Loucy (cell line): Measurements from ENCODE around the gene PPM1L.
"Not testable (repeated sequence)": the region's sequence is repeated elsewhere in the genome, so short reads cannot be mapped to it uniquely, and the experiment has no call there.

Experiments used
- H2AFZ ChIP-seq: fragments of 200-600 bp; sonication (generic); 2 replicates; pipeline ENCODE4 v1.6.0; 2016; ENCODE audit warnings: antibody characterized with exemption, mild to moderate bottlenecking, low read length, moderate library complexity
- H3F3A ChIP-seq: fragments of 200-600 bp; 2 replicates; pipeline ENCODE4 v1.6.0; 2016; ENCODE audit warnings: antibody characterized with exemption, low read depth, mild to moderate bottlenecking
- H3K27me3 ChIP-seq: fragments of 200-600 bp; sonication (generic); 2 replicates; pipeline ENCODE4 v1.6.1; 2014; ENCODE audit warnings: low read length, mild to moderate bottlenecking; ENCODE audit not compliant: insufficient read depth, poor library complexity, severe bottlenecking
- H3K36me3 ChIP-seq: fragments of 200-600 bp; sonication (generic); 2 replicates; pipeline ENCODE4 v1.6.1; 2016; ENCODE audit warnings: low read length; ENCODE audit not compliant: insufficient read depth
- H3K4me1 ChIP-seq: fragments of 200-600 bp; sonication (generic); 2 replicates; pipeline ENCODE4 v1.5.1; 2014; ENCODE audit warnings: low read length, mild to moderate bottlenecking; ENCODE audit not compliant: insufficient read depth, poor library complexity, severe bottlenecking
- H3K4me2 ChIP-seq: fragments of 200-600 bp; sonication (generic); 2 replicates; pipeline ENCODE4 v1.6.0; 2014; ENCODE audit warnings: antibody characterized with exemption, low read length, low read depth, mild to moderate bottlenecking; ENCODE audit not compliant: poor library complexity, severe bottlenecking
- H3K4me3 ChIP-seq: fragments of 200-600 bp; sonication (generic); 2 replicates; pipeline ENCODE4 v1.5.1; 2014; ENCODE audit warnings: low read length, mild to moderate bottlenecking, mixed read lengths; ENCODE audit not compliant: poor library complexity, severe bottlenecking
- H3K79me2 ChIP-seq: fragments of 200-600 bp; sonication (generic); 2 replicates; pipeline ENCODE4 v1.6.1; 2014; ENCODE audit warnings: low read length; ENCODE audit not compliant: insufficient read depth
- H3K9ac ChIP-seq: fragments of 200-600 bp; sonication (generic); 2 replicates; pipeline ENCODE4 v1.6.0; 2014; ENCODE audit warnings: mild to moderate bottlenecking, low read depth, low read length, moderate library complexity; ENCODE audit not compliant: poor library complexity, severe bottlenecking
- H3K9me2 ChIP-seq: fragments of 200-600 bp; sonication (generic); replicated peaks from 2 replicates; pipeline ENCODE4 v1.6.1; 2016; ENCODE audit warnings: low read depth, low read length, mixed read lengths
- H3K9me3 ChIP-seq: fragments of 200-600 bp; sonication (generic); 2 replicates; pipeline ENCODE4 v1.6.1; 2014; ENCODE audit warnings: mild to moderate bottlenecking, antibody characterized with exemption, low read length, low read depth; ENCODE audit not compliant: insufficient read depth
- H4K20me1 ChIP-seq: fragments of 200-600 bp; sonication (generic); 2 replicates; pipeline ENCODE4 v1.6.0; 2014; ENCODE audit warnings: antibody characterized with exemption, low read length, mild to moderate bottlenecking; ENCODE audit not compliant: insufficient read depth, poor library complexity, severe bottlenecking
- EZH2phosphoT487 ChIP-seq: fragments of 200-600 bp; IDR thresholded peaks from 2 replicates; pipeline ENCODE4 v1.6.1; 2018; ENCODE audit warnings: antibody characterized with exemption, mild to moderate bottlenecking, moderate library complexity, borderline replicate concordance
- TF ChIP-seq, protein P1 (sequence below): fragments of 200-600 bp; sonication (generic); conservative IDR thresholded peaks from 2 replicates; pipeline ENCODE4 v1.5.1; 2014; ENCODE audit warnings: mild to moderate bottlenecking, antibody characterized with exemption, low read length

The PPM1L gene

DNA sequence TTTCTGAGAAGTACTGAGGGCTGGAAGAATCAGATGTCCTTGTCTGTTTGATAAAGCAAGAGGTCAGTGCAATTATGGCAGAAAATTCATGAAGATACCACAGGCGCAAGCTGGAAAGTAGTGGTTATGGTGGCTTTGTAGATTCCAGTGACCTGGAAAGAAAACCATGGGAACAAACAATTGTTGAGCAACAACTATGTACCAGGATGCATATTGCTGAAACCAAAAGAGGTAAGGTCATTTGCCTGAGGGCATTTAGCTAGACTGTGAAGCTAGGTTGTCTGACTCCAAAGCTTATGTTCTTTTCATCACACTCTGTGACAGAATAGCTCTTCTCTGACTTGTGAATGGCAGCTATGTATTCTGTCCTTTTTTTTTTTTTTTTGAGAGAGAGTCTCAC is 275.1 kb downstream of the PPM1L start:
- no peaks in the 10 kb centered on the region for H3K9me2 ChIP-seq
- TF ChIP-seq, protein P1, sequence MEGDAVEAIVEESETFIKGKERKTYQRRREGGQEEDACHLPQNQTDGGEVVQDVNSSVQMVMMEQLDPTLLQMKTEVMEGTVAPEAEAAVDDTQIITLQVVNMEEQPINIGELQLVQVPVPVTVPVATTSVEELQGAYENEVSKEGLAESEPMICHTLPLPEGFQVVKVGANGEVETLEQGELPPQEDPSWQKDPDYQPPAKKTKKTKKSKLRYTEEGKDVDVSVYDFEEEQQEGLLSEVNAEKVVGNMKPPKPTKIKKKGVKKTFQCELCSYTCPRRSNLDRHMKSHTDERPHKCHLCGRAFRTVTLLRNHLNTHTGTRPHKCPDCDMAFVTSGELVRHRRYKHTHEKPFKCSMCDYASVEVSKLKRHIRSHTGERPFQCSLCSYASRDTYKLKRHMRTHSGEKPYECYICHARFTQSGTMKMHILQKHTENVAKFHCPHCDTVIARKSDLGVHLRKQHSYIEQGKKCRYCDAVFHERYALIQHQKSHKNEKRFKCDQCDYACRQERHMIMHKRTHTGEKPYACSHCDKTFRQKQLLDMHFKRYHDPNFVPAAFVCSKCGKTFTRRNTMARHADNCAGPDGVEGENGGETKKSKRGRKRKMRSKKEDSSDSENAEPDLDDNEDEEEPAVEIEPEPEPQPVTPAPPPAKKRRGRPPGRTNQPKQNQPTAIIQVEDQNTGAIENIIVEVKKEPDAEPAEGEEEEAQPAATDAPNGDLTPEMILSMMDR: no peak
- TF ChIP-seq EZH2phosphoT487: no peak
- H3K79me2 ChIP-seq: no peaks in the 10 kb centered on the region
- H4K20me1 ChIP-seq: no peaks in the 10 kb centered on the region
- no peak overlapping the region for H2AFZ ChIP-seq
- no peaks in the 10 kb centered on the region for H3K27me3 ChIP-seq
- no peak overlapping the region for H3K4me3 ChIP-seq
- peaks cover 22% of the 10 kb centered on the region for H3K4me1 ChIP-seq
- no peak overlapping the region for H3K4me2 ChIP-seq
- H3K9me3 ChIP-seq: peaks cover 6% of the 10 kb centered on the region; the same call in 1 of the 2 replicates
- no peak overlapping the region for H3K9ac ChIP-seq
- peaks cover 9% of the 10 kb centered on the region for H3F3A ChIP-seq
- H3K36me3 ChIP-seq: no peaks in the 10 kb centered on the region; the same call in 1 of the 2 replicates

DNA sequence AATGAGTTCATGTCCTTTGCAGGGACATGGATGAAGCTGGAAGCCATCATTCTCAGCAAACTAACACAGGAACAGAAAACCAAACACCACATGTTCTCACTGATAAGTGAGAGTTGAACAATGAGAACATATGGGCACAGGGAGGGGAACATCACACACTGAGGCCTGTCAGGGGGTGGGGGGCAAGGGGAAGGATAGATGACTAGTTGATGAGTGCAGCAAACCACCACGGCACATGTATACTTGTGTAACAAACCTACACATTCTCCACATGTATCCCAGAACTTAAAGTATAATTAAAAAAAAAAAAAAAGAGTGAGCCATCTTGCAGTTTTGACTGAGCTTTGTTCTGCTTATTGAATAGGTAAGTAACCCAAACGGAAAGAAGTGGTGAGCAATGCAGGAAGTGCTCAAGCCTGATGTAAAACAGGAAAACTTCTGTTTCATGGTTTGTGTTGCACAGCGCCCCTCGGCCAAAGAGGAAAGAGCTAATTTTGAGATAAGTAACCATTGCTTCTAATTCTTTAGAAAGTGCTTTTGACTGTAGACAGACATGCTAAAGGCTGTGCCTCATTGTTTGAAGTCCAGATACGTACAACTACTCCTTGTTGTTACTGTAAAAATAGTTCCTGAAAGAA is 279.0 kb downstream of the PPM1L start:
- H3K9me3 ChIP-seq, H3F3A ChIP-seq, H4K20me1 ChIP-seq, H3K36me3 ChIP-seq, H3K9me2 ChIP-seq, H3K79me2 ChIP-seq, H3K27me3 ChIP-seq: not testable (repeated sequence)
- H3K4me3 ChIP-seq: peak overlapping the region; percentile 69
- TF ChIP-seq, protein P1: peak; percentile 50
- peak overlapping the region; percentile 30; the same call in 1 of the 2 replicates for H2AFZ ChIP-seq
- H3K9ac ChIP-seq: peak overlapping the region; percentile 71
- H3K4me2 ChIP-seq: peak overlapping the region; percentile 92
- peaks cover 38% of the 10 kb centered on the region for H3K4me1 ChIP-seq

DNA sequence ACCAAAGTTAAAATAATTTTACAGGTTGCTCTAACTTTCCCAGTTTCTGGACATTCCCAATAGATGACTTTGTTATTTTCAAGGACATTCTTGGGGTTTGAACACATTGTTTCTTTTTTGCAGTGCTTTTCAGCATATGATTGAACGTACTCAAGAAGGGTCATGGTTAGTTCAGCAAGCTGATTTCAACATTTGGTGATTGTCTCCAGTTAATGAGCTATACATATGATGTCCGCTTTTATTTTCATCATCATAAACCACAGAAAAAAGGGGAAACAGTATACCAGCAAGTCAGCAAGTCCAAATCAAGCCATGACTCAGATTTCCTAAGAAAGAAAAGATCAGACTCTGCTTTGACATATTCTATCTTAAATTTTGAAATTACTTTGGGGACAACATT is 279.7 kb downstream of the PPM1L start:
- TF ChIP-seq, protein P1: no peak
- TF ChIP-seq EZH2phosphoT487: no peak
- Histone ChIP-seq H2AFZ (peak overlapping the region; percentile 30; the same call in 1 of the 2 replicates), H3K4me1 (peaks cover 44% of the 10 kb centered on the region), H4K20me1 (no peaks in the 10 kb centered on the region), H3F3A (peaks cover 10% of the 10 kb centered on the region), H3K4me2 (peak overlapping the region; percentile 92), H3K79me2 (no peaks in the 10 kb centered on the region; the same call in 1 of the 2 replicates), H3K27me3 (no peaks in the 10 kb centered on the region), H3K4me3 (peak overlapping the region; percentile 69), H3K36me3 (no peaks in the 10 kb centered on the region), H3K9me2 (no peaks in the 10 kb centered on the region), H3K9me3 (peaks cover 6% of the 10 kb centered on the region; the same call in 1 of the 2 replicates), H3K9ac (peak overlapping the region; percentile 71)
